ENCODE data around the gene SHISA2.
"Not testable (repeated sequence)": the region's sequence is repeated elsewhere in the genome, so short reads cannot be mapped to it uniquely, and the experiment has no call there.

Gene SHISA2

DNA sequence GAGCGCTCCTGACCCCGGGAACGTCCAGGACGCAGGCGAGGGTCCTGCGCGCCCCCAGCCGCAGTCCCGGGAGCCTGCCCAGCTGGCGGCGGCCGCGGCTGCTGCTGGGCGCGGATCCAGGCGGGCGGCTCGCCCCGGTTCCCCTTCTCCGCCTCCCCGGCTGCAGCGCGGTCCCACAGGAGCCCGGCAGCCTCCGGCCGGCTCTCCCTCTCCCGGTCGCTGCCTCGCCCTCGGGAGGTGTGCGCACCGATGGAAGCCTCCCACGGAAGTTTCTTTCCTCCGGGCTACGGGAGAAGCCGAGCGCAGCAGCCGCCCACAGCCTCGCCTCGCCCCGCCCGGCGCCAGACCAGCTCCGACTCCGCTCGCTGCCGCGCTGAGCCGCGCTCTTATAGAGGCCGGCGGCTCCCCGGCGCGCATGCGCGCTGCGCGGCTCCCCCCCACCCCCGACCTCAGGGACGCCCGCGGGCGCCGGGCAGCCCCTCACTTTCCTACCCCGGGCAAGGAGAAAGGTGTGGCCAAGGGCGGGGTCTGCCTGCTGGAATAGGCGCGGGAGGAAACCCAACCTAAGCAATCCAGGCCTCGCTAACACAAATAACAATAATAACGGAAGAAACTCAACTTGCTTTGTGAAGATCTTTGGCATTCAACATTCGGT is at the start of gene SHISA2:
Gene SHISA2 (minus strand): TSS at position 360 of the 655 bp plus-strand sequence. CDS start 1,041 bp downstream, outside the sequence.
- DNase-seq, result peak; percentile 73

DNA sequence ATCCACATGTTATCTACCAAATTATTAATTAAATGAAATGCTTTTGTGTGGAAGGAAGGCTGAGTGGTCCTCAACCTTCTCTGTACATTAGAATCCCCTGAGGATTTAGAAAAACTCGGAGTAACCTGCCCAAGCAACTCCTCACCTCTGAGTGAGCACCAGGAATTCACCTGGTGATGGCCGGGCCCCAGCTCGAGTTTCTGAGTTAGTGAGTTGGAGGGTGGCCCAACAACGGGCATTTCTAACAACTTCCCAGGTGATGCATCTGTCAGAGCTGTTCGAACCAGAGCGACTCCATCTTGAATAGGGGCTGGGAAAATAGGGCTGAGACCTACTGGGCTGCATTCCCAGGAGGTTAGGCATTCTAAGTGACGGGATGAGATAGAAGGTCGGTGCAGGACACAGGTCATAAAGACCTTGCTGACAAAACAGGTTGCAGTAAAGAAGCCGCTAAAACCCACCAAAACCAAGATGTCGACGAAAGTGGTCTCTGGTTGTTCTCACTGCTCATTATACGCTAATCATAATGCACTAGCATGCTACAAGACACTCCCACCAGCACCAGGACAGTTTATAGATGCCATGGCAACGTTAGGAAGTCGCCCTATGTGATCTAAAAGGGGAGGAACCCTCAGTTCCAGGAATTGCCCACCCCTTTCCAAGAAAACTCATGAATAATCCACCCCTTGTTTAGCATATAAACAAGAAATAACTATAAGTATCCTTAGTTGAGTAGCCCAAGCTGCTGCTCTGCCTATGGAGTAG is 44.2 kb upstream of the SHISA2 start:
- no peak for DNase-seq

DNA sequence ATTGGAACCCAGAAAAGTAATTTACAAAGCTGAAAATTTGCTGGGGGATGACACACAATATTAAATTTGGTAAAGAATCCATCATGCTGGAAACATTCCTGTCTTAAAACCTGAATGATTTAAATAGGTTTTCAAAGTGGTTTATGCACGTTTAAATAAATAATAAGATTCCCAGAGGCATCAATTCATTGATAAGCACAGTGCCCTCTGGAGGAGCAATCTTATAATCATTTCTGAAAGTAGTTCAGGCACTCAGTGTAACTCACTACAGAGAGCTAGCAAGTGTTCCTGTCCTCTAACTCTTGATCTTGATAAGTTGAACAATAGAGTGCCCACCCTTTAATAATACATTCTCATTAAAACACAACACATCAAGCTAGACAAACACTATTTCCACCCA is 43.5 kb upstream of the SHISA2 start:
- DNase-seq, result no peak

DNA sequence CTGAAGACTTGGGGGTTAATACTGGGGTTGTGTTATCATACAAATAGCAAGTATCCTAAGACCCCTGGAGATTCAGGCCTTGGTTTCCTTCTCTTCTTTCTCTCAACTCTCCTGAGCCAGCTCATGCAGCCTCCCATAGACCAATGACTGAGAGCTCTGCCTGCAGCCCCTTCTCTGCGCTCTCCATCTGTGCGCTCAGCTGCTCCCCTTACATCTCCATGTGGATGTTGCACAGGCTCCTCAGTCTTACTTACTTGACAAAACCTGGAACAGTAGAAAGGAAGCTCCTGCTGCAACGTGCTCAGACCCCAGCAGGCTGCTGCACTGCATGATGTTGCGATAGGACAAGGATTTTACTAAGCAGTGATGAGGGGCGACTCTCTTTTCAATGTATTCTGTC is 25.0 kb upstream of the SHISA2 start:
- DNase-seq, result not testable (repeated sequence)

DNA sequence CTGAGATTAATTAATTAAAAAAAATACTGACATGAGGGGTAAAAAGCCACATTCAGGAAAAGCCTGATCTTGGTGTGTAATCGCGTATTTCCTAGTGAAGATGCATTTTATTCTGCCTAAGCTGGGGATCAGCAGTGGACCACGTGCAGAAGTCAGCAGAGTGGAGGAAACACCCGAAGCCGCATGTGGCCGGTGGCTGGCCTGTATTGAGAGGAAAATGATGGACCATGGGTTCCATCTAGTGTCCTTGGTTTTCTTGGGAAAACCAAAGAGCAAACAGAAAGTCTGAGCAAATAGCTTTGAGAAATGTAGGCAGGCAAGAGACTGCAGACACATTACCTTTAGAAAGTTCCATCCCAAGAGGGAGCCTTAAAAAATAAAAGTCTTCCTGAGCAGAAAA is 23.7 kb upstream of the SHISA2 start:
- no peak for DNase-seq

DNA sequence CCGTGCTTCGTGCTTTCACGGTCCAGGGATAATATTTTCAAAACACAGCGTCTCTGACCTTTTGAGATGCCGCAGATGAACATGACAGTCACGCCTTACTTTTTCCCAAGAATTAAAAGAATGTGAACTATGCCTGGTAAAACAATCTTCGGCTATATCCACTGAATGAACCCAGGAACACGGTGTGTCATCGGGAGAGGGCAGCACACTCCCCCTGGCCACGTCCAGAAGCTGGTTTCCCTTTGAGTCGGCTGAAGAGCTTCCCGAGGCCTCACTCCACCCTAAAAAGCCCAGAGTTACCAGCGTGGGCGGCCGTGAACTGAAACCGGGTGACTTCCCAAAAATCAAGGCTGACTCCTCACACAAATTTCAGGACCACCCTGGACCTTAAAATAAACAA is 22.9 kb upstream of the SHISA2 start:
- DNase-seq, result no peak

DNA sequence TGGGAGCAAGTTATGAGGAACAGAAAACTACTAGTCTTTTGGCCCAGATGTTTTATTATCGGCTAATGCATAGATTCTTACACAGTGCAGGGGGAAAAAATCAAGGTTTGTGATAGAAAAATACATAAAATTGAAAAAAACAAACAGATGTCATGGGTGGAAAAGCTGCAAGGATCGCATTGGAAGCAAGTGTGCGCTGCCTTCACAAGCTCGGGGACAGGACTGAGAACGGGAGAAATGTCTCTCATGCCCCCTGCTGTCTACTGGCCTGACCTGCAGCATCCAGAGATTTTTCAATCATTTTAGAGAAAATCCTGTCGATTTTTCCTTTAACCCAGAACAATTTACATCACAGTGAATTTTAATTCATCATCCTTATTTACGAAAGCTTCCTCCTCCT is 20.5 kb upstream of the SHISA2 start:
- peak; percentile 9 for DNase-seq

DNA sequence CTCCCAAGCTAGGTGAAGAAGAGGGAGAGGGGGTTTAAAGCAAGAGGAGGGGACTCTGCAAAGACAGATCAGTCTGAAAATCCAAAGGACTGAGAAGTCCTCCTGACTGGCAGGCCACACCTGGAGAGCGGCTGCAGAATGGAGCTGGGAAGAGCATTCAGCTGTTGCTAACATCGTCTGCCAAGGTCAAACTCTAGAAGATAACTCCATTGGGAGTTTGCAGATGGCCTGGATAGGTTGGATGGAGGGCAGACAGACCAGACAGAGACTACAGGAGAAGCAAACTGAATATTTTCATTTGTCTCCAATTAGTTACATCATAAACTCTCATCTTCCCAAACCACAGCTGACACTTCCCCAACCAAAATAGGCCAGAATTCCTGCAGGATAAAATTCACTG is 19.9 kb upstream of the SHISA2 start:
- no peak for DNase-seq

DNA sequence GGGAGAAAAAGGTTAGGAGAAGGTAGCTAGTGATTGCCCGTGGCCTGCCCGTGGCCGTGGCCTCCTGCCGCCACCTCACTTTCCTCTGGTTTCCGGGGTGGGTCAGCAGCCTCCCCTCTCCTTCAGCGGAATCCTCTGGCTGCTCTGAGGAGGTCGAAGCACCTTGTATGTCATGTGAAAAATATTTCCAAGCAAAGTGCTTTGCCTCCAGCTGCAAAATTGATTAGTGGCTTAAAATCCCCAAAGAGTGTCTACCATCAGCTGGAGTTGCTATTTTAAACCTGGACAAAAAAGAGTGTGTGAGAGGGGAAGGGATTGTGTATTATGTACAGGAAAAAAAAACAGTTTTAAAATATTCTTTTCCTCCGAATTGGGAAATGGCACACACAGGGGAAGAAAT is 17.8 kb upstream of the SHISA2 start:
- DNase-seq, result not testable (repeated sequence)

DNA sequence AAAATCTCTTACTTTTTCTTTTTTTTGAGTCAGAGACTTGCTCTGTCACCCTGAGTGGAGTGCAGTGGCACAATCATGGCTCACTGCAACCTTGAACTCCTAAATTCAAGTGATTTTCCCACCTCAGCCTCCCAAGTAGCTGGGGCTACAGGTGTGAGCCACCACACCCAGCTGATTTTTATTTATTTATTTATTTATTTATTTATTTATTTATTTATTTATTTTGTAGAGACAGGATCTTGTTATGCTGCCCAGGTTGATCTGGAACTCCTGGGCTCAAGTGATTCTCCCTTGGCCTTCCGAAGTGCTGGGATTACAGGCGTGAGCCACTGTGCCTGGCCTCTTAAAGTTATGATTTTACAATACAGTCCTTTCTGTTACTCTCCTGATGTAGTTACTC is 16.6 kb upstream of the SHISA2 start:
- not testable (repeated sequence) for DNase-seq

DNA sequence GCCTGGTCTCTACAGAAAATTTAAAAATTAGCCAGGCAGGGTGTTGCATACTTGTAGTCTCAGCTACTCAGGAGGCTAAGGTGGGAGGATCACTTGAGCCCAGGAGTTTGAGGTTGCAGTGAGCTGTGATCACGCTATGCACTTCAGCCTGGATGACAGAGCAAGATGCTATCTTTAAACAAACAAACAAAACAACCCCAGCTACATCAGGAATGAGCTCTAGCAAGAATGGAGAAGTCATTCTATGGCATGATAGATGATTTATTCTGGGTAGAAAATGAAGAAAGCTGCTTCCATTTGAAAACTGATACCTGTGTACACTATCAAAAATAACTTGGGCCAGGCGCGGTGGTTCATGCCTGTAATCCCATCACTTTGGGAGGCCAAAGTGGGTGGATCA is 15.8 kb upstream of the SHISA2 start:
- no peak for DNase-seq

DNA sequence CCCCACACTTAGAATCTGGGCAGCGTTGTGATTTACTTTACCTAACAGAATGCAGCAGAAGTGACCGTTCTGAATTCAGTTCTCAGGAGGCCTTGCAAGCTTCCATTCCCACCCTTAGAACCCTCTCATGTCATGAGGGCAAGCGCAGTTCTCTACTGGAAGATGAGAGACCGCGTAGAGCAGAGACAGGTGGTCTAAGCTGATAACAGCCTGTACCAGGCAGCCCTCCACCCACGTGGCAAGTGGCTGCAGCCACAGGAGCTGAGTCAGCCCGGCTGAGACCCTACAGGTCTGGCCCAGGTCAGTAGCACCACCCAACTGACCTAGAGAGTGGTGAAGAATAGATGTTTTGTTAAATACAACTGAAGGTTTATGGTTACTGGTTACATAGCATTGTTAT is 14.7 kb upstream of the SHISA2 start:
- not testable (repeated sequence) for DNase-seq

DNA sequence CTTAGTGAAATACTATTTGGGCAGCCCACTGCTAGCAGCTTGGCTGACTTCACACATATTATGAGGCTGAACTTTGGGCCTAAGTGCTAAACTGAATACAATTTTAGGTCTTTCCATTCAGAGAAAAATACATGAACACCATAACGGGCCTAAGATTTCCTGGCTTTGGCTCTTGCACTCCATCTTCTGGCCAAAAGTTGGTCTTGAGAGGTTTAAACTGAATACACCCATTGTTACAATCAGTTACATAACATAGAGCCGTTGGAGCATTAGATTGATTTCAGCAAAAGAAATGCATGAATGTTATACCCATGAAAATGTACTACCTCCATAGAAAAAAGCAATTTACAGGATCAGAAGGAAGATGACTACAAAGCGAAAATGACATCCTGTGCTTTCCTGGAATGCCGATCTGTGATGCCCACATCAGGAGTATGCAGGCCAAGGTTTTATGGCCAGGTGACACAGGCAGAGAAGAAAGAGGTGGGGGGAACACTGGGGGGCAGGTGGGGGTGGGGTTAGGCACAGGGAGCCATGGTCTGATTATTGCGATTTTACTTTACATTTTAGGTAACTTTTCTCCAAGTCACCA is 11.1 kb upstream of the SHISA2 start:
- DNase-seq, result peak; percentile 57

DNA sequence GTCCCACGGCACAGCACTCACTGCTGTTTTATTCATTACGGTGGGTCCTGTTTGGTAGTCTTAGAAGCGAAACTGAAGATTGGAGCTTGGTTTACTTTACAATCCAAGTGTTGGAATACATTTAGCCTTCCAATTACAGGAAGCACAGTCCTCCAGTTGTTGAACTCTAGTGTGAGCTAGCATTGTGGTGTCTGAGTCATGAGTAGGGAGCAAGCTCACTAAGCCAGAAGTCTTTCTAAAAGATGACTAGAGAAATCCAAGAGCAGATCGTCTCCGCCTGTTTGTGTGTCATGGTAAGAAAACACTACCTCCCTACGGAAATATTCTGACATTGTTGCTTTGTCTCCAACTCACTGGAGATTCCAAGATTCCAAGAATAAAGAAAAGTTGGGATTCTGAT is 10.1 kb upstream of the SHISA2 start:
- no peak for DNase-seq

DNA sequence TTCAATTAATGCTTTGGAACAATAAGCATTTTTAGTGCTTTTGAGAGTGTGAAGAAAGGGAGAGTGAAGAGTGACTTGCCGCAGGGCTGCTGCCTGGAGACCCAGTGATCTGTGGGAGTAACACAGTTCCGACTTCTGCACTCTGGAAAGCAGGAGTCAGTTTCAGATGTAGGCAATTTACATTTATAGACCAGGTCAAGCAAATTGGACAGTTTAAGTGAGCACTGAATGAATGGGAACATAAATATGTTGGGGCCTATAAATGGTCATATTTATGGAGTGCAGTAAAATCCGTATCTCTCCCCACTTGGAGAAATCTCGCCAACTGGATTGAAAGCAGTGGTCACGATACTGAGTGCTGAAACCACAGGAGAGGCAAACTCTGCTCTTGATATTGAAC is 9.4 kb upstream of the SHISA2 start:
- no peak for DNase-seq

DNA sequence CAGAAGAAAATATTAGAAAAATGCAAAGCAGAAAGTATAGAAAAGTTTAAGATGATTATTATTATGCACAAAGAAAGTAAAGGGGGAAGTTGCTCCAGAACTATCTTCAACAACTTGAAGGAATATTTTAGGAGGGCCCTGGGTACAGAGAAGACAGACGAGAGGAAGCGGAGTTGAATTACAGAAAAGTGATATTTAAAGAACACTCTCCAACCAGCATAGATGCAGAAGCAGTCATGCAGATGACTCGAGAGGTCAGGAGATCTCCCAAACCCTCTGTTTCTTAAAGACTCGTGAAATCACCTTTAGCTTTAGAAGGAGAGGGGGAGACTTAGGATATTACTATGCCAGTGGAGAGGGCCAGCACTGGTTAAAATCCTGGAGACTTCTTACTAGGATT is 8.5 kb upstream of the SHISA2 start:
- no peak for DNase-seq

DNA sequence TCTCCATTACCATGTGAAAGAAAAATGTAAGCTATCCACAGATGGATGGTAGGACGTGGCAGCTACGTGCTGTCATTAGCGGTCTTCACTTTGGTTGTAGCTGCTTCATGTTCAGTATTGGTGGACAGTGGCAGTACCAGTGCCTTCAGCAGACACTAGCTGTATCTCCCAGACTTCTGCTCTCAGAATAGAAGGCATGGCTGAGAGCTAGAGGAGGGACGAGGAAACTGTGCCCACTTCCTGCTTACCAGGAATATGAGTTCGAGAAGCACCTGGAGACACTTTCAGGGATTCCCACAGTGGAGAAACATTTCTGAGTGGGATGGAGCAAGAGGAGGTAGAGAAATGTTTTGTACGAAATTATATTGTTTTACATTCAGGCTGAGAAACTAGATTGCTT is 6.9 kb upstream of the SHISA2 start:
- DNase-seq, result no peak

DNA sequence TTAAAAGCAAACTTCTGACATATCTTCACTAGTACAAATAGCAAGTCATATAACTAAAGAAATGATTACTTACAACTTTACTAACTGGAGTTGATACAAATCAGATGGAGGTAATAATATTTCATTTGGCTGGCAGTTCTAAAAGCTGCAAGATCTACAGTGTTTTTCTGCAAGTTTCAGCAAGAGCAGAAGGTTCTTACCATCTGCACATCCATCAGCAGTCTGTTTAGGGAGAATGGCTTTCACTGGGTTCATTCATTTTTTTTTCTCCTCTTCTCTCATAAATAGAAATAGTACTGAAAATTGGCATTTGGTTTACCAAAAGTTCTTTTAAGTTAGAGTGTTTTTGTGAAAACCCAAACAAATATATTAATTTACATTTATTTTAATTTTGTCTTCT is 3.1 kb upstream of the SHISA2 start:
- DNase-seq, result no peak

DNA sequence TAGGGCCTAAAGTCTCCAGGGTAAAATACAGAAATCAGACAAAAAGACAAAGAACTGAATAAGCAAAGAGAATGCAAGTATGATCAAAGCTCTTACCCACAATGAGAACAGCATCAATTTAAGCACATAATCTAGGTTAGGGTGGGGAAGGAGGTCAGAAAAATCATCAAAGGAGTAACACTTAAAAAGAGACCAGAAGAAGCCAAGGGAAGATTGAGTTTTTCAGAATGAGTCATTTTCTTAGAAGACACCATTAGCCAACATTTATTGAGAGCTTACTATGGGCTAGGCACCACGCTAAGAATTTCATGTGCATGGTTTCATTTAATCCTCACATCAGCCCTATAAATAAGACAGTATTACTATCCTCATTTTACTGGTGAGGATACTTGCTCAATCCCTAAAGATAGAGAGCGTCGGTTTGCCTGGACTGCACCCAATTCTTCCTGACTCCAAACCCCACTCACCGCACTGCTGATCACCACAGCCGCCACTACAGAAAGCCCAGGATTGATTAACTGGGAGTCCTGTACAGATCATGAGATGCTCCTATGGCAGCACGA is 1.7 kb upstream of the SHISA2 start:
- DNase-seq, result no peak

DNA sequence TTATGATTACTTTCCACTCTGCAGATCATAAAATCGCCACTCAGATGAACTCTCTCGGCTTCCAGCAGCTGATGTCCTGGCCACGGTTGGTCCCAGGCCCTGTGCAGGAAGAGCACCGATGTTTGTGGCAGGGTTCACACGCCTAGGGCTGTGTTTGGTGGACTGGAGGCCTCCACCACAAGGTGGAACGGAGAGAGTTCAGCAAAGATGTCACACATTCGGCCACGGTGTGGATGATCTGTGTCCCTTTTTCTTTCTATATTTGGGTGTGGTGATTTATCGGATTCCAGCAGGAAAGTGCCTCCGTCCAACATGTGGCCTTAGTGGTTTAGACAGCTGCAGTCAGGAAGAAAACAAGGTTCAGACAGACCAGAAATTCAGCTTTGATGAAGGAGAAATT is 521 bp upstream of the SHISA2 start:
- no peak for DNase-seq

DNA sequence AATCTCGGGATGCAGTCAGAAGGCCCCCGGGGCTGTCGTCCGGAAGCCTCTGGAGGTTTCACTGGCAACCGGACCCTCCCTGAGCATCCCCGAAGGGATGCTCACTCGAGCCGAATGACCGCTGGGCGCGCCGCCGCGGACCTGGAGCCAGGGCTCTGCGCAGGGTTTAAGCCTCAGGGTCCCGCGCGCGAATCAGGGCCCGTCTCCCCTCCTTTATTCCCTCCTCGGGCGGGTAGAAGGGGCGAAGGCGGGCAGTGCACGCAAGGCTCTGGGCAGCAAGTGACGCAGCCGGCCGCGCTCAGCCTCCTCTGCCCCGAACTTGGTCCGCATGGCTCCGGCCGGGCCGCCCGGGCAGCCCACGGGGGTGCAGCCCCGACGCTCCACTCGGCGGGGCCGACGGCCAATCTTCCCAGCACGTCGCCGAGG is 572 bp downstream of the SHISA2 start:
- DNase-seq, result peak; percentile 40

DNA sequence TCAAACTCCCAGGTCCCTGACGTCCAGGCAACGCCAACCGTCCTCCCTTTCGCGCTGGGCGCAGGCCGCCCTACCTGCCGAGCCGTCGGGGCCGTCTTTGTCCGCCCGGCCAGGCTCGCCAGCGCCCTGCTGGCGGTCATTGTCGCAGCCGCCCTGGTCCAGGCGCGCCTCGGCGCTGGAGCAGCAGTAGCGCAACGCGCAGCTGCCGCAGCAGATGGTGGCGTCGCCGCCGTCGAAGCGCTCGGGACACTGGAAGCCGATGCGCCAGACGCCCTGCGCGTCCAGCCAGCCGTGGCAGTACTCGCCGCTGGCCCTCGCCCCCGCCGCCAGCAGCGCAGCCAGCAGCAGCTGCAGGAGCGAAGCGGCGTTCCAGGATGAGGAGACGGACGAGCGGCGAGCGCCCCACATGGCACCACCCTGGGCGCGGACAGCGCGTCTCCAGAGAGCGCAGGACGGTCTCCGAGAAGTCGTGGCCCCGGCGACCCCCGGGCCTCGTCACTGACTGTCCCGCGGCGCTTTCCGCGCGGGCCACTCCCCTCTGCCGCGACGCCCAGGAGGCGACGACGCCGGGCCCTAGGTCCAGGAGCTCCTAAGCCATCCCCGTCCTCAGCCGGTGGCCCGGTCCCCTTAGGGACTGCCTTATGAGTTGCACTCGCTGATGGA is 1.1 kb downstream of the SHISA2 start:
- DNase-seq, result peak; percentile 52

DNA sequence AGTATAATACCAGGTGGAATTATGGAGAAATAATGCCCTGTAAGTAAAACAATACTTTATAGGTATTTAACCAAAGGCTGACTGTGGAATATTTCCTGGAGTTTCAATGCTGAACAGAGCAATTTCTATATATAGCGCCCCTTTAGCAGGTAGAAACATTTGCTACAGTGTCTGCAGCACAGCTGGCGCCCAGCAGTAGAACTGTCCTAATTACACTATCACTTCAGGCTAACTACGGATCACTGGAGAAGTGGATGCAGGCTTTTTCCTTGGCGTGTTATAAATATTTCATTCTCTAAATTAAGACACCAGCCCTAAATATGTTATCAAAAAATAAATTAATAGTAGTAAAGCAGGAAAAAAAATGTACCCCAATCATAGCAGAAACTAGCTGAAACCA is 3.1 kb downstream of the SHISA2 start:
- no peak for DNase-seq

Measured in NCI-H1092 treated with DMSO at 0.1 percent for 48 hours (cell line).